ENCODE measurements around the gene LAMA5.
A peak's percentile ranks its signal among the peaks of the same experiment; 100 is the strongest.

Gene LAMA5

GRCh38 chr20:62405981-62406513 lies 38.9 kb upstream of the LAMA5 start:
- no peak for DNase-seq (ENCODE audit: low read depth)
- peak overlapping the region; percentile 73 for H3K4me3 ChIP-seq (ENCODE audit: low read depth, low read length)

DNA sequence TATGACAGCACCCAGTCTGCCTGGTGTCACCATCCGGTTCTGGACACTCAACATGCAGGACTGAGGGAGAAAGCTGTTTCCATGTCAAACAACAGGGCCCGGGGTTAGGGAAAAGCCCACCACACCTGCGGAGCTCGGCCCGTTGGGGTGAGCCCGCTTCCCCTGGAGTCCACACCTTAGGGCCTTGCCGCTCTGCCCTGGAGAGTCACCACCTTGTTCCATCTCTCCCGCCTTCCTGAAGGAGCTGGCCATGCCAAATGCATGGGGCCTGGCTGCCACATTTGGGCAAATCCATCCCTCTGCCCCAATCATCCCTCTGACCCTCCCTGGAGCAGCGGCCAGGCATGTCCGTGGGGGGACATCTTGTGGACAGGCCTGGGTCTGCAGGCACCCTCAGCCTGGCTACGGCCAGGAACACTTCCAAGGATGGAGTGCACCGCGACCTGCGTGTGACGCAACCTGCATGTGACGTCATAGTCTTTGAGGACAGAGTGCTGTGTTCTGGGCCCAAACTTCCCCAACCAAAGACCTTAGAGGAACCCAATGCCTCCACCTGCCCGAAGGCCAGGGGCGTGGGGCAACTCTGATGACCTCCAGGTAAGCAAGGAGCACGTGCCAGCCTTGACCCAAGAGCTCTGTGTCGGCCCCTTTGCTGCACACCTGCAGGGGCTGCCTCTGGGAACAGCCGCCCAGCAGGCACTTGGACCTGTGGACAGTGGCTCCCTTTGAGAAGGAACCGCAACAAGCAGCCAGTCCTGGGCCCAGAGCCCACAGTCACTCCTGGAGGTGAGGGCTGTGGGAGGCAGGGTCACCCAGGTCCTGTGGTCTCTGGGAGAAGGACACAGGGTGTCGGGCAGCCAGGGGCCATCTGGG lies 38.2 kb upstream of the LAMA5 start:
- H3K4me3 ChIP-seq (ENCODE audit: low read depth, low read length) = no peak overlapping the region
- DNase-seq (ENCODE audit: low read depth) = peak; percentile 12

DNA sequence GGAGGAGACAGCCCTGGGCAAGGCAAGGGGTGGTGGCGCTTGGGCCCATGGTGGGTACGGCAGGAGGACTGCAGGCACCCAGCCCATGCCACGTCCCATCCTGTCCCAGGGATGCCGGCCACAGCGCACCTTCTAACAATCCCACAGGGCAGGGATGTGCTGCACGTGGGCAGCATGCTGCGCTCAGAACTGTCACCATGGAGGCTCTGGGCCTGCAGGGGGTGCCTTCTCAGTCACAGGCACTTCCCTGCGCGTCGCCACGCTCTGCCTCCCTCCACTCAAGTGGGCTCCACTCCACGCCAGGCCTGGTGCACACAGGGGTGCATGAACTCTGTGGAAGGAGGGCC lies 37.6 kb upstream of the LAMA5 start:
- H3K4me3 ChIP-seq (ENCODE audit: low read depth, low read length) = no peak overlapping the region
- no peak for DNase-seq (ENCODE audit: low read depth)

DNA sequence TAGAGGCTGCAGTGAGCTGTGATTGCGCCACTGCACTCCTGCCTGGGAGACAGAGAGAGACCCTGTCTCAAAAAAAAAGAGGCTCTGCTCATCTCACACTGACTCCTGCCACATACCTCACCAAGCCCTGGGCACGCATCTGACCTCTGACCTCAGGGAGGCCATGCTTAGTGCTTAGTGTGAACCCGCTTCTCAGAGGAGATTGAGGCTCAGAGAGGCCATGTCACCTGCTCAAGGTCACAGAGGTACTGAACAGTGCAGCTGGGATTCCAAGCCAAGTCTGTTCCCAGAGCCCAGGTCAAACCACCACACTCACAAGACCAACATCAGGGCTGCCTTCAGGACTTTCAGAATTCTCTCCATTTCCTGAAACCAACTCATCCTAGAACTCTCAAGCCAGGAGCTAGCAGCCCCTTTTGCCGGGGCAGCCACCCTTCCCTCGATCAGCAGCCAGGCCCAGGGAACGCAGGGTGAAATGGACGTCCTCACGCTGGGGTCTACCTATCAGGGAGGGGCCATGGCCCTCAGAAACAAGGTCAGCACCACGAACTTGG lies 37.1 kb upstream of the LAMA5 start:
- no peak for DNase-seq (ENCODE audit: low read depth)
- no peak overlapping the region for H3K4me3 ChIP-seq (ENCODE audit: low read depth, low read length)

GRCh38 chr20:62403331-62403730 lies 36.2 kb upstream of the LAMA5 start:
- DNase-seq (ENCODE audit: low read depth) = no peak
- H3K4me3 ChIP-seq (ENCODE audit: low read depth, low read length) = no peak overlapping the region

- DNase-seq (ENCODE audit: low read depth) = no peak
- no peak overlapping the region for H3K4me3 ChIP-seq (ENCODE audit: low read depth, low read length)
These were observed 35.5 kb upstream of the LAMA5 start for GRCh38 chr20:62402456-62403150.

DNA sequence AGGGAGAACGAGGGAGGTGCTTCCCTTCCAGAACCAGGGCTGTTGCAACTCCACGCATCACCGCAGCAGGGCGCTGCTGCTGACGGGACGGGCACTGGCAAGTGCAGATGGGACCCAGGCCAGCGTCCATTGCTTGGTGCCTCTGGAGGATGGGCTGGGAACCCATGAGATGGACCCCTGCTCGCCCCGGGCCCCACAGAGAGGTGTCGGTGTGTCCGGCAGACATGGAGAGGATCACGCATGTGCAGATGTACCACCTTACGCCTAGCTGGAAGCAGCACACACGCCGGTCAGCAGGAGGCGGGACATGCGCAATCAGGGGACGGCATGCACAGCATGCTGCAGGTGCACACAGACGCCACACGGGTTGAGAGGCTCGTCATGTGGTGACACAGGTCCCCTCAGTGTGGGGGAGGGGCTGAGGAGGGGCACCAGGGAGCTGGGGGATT lies 34.2 kb upstream of the LAMA5 start:
- no peak overlapping the region for H3K4me3 ChIP-seq (ENCODE audit: low read depth, low read length)
- no peak for DNase-seq (ENCODE audit: low read depth)

- no peak overlapping the region for H3K4me3 ChIP-seq (ENCODE audit: low read depth, low read length)
- no peak for DNase-seq (ENCODE audit: low read depth)
These were observed 33.4 kb upstream of the LAMA5 start for GRCh38 chr20:62400541-62400940.

DNA sequence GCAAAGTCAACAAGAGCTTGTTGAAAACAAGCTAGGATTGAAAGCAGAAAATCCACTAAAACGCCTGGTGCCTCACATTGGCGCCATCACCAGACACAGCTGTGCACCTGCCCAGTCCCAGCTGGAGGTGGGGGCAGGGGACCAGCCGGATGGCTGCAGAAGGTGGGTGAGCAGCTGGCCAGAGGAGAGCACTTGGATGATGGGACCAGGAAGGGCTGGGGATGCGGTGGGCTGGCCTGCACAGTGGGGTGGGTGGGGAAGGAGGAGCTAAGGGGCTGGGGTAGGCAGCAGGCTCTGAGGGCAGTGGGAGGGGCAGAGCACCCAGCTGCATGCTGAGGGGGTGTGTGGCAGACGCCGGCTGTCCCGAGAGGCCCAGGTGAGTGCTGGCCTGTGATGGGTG lies 32.9 kb upstream of the LAMA5 start:
- DNase-seq (ENCODE audit: low read depth) = no peak

DNA sequence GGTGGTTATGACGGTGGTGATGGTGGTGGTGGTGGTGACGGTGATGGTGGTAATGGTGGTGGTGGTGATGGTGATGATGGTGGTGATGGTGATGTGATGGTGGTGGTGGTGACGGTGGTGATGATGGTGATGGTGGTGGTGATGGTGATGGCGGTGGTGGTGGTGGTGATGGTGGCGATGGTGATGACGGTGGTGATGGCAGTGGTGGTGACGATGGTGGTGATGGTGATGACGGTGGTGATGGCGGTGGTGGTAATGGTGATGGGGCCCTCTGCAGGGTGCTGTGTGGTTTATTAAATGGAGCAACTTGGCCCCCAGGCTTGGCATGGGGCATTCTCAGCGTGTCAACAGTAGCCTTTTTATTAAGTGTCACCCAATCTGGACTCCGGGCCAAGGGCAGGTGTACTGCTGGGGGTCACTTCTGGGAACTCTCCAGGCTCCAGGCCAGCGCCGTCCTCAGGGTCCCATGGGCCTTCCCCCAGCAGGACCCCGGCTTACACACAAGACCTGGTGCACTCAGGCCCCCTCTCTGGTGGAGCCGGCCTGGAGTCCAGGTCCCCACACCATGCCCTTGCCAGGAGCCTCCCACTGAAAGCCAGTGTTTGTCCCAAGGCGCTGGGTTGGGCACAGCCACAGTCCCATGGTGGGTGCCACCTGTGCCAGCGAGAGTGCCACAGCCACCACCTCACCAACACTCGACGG lies 31.2 kb upstream of the LAMA5 start:
- H3K4me3 ChIP-seq (ENCODE audit: low read depth, low read length) = no peak overlapping the region
- DNase-seq (ENCODE audit: low read depth) = no peak

More for the DNA sequence above, 32.9 kb upstream of the LAMA5 start:
- H3K4me3 ChIP-seq (ENCODE audit: low read depth, low read length) = no peak overlapping the region

- DNase-seq (ENCODE audit: low read depth) = no peak
- no peak overlapping the region for H3K4me3 ChIP-seq (ENCODE audit: low read depth, low read length)
These were observed 29.5 kb upstream of the LAMA5 start for GRCh38 chr20:62396367-62397239.

DNA sequence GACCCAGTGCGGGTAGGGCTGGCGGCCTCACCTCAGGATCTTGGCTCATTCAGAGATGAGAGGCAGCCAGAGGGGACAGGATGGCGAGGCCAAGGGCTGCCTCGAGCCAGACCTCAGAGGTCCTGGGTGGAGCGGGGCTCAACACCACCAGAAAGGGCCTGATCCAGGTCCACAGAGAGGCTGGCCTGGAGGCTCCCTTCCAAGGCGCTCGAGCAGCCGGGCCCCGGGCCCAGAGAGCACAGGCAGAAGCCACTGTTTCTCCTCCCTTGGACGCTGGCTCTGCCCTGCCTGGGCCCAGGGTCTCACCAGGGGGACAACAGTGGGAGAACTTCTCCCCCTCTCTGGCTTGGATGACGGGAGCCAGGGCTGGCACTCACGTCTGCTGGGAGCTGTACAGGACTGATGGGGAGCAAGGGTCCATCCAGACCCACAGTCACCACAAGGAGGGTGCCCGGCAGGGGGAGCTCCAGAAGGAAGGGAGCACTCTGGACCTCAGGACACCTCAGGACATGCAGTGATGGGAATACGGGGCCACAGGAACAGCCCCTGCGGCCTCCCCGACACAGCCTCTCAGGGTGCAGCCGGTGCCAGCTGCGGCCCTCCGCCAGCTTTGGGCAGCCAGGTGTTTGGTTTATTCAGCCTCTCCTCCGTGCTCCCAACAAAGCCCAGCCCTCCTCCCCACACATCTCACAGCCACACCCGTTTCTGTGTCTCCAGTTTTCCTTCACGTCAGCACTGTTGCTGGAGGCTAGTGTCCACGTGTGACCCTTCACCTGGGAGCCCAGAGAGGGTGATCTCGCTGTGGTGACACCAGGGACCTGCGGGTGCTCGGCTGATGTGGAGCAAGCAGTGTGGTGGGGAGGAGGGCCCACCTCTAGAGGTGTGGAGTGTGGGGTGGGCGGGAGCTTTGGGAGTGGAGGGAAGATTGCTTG lies 28.5 kb upstream of the LAMA5 start:
- no peak overlapping the region for H3K4me3 ChIP-seq (ENCODE audit: low read depth, low read length)
- DNase-seq (ENCODE audit: low read depth) = no peak

- H3K4me3 ChIP-seq (ENCODE audit: low read depth, low read length) = no peak overlapping the region
- no peak for DNase-seq (ENCODE audit: low read depth)
These were observed 27.4 kb upstream of the LAMA5 start for GRCh38 chr20:62394248-62395245.

GRCh38 chr20:62393830-62394229 lies 26.7 kb upstream of the LAMA5 start:
- H3K4me3 ChIP-seq (ENCODE audit: low read depth, low read length) = no peak overlapping the region
- no peak for DNase-seq (ENCODE audit: low read depth)

- no peak for DNase-seq (ENCODE audit: low read depth)
- H3K4me3 ChIP-seq (ENCODE audit: low read depth, low read length) = no peak overlapping the region
These were observed 26.2 kb upstream of the LAMA5 start for GRCh38 chr20:62393335-62393665.

DNA sequence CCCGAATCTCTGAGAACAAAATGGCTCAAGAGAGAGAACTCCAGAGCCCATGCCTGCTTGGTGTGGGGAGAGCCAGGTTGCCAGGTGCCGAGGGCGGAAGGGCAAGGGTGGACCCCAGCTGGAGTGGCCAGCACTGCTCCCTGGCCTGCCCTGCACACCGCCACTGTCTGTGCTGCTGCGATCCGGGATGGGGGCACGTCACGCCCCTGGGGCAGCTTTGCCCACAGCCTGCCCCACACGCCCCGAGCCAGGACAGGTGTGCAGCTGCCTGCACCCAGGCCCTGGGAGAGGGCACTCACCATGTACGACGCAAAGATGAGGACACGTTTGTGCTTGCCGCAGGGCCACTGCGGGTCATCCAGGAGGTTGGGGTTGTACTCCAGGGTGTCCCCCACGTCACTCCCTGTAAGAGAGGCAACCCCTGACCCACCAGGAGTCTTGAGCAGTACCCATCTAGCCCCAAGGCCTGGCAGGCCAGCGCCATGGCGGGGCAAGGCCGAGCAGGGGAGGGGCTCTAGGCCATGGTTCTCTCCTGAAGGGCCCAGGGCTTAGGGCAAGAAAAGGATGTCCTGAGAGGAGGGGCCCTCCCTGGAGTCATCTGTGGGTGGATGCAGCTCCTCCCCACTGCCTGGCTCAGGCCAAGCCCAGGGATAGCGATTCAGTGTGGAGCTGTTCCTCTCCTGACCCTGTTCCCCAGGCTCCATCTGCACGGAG lies 25.7 kb upstream of the LAMA5 start:
- no peak for DNase-seq (ENCODE audit: low read depth)
- H3K4me3 ChIP-seq (ENCODE audit: low read depth, low read length) = no peak overlapping the region
